Sigmoid colon (tissue), 7 donors: ENCODE results near the gene TBXAS1. TPM values are rescaled to one million over a fixed set of nuclear protein-coding genes. Genes with fewer than 3 reads are reported as not detected.
A peak's percentile ranks its signal among the peaks of the same experiment; 100 is the strongest.

Source experiments
- DNase-seq: peaks from one replicate; pipeline ENCODE4 v3.0.0-alpha.2; 2019
- H3K27ac ChIP-seq, 4 donors: fragments of 200-600 bp; sonication (generic); one replicate each; pipeline ENCODE4 v1.5.1; 2016 to 2019; ENCODE audit warnings: mild to moderate bottlenecking in 1 of 4
- H3K27me3 ChIP-seq, 3 donors: fragments of 200-600 bp; sonication (generic); one replicate each; pipeline ENCODE4 v1.5.1; 2019; ENCODE audit warnings: mild to moderate bottlenecking in 1 of 3
- H3K36me3 ChIP-seq, 4 donors: fragments of 200-600 bp; sonication (generic); one replicate each; pipeline ENCODE4 v1.5.1; 2016 to 2019
- H3K4me1 ChIP-seq, 4 donors: fragments of 200-600 bp; sonication (generic); one replicate each; pipeline ENCODE4 v1.5.1; 2017 to 2019
- H3K4me3 ChIP-seq, 4 donors: fragments of 200-600 bp; sonication (generic); one replicate each; pipeline ENCODE4 v1.5.1; 2017 to 2019; ENCODE audit warnings: mild to moderate bottlenecking in 2 of 4, moderate library complexity in 1 of 4
- H3K9me3 ChIP-seq, 4 donors: fragments of 200-600 bp in 3 of 4; sonication (generic) in 3 of 4; one replicate each; pipeline versions ENCODE4 v1.5.1 to v1.6.1; 2013 to 2019
- CTCF ChIP-seq, 4 experiments: fragments of 450-650 bp in 3 of 4; fragments of 200-600 bp in 1 of 4; IDR thresholded peaks; one replicate each; pipeline ENCODE4 v1.5.1; 2016 to 2019; ENCODE audit warnings: antibody characterized with exemption in 4 of 4, mild to moderate bottlenecking in 3 of 4, moderate library complexity in 2 of 4
- EP300 ChIP-seq, 4 donors: sonication (generic); formaldehyde crosslinking; IDR thresholded peaks; one replicate each; pipeline ENCODE4 v1.6.1; 2017; ENCODE audit warnings: antibody characterized with exemption in 4 of 4
- POLR2A ChIP-seq, 2 donors: fragments of 450-650 bp; IDR thresholded peaks; one replicate each; pipeline ENCODE4 v1.6.1; 2016; ENCODE audit warnings: antibody characterized with exemption in 2 of 2, mild to moderate bottlenecking in 2 of 2, moderate library complexity in 2 of 2
- POLR2AphosphoS5 ChIP-seq, 4 donors: sonication (generic); formaldehyde crosslinking; IDR thresholded peaks; one replicate each; pipeline ENCODE4 v1.6.1; 2017; ENCODE audit warnings: antibody characterized with exemption in 4 of 4
- WGBS, 2 donors: extraction: QIAGEN DNeasy Blood & Tissue Kit; methylation state at CpG; one replicate each; pipeline ENCODE4 v1.1.7; 2013; 5-methylcytosine and 5-hydroxymethylcytosine counted together
- intact Hi-C: fragments of 100-400 bp; cut with DNase I; formaldehyde crosslinking; loops from one replicate; pipeline ENCODE4 v1.15.1; 2023
- polyA plus RNA-seq, 3 donors: library from polyadenylated mRNA; stranded (reverse); fragments of 200-250 nt; gene quantifications; one replicate each; pipeline ENCODE4 v1.2.3, GENCODE V29; 2013
- total RNA-seq, 4 donors: library from RNA; depleted of rRNA; stranded (reverse); fragments of >200 nt; gene quantifications; one replicate each; pipeline ENCODE4 v1.1.0, GENCODE V29; 2016
- donor health status: healthy with polysubstance abuse.
- donor health status: Bipolar disorder and iron deficiency.
- donor health status: healthy.

Gene TBXAS1
- total and polyA plus RNA-seq, 7 donors: 6.0 to 28.2 (median 19.3) TPM

GRCh38 chr7:140000666-140001268, 171.7 kb downstream of the TBXAS1 start:
- no peak for DNase-seq
- intact Hi-C loops: loop anchor here (5.0 kb wide), 1 partner anchor 223 kb away; the partner anchor contains the start of gene HIPK2
- Histone ChIP-seq H3K27me3 (no peaks in the 10 kb centered on the region), H3K4me1 (no peaks in the 10 kb centered on the region), H3K9me3 (no peaks in the 10 kb centered on the region), H3K27ac (no peak overlapping the region), H3K36me3 (no peaks in the 10 kb centered on the region), H3K4me3 (no peak overlapping the region)
- TF ChIP-seq POLR2A (IDR thresholded peaks at IDR 0.05): no peak
- no peak for TF ChIP-seq CTCF (IDR thresholded peaks at IDR 0.05)
- TF ChIP-seq EP300 (IDR thresholded peaks at IDR 0.05): no peak
- TF ChIP-seq POLR2AphosphoS5 (IDR thresholded peaks at IDR 0.05): no peak
- WGBS, 2 donors: 87% methylated on average over 6 of the region's 6 CpGs

- DNase-seq: no peak
- 67 to 69% methylated on average over 9 of the region's 9 CpGs for WGBS, 2 donors
- intact Hi-C loops: loop anchor here (2.0 to 5.0 kb wide), 2 partner anchors 227 to 505 kb away; partner anchors contain the start of gene HIPK2
- H3K27ac ChIP-seq: no peak overlapping the region
- no peaks in the 10 kb centered on the region for H3K36me3 ChIP-seq
- H3K27me3 ChIP-seq: no peaks in the 10 kb centered on the region
- TF ChIP-seq POLR2AphosphoS5 (IDR thresholded peaks at IDR 0.05) (no peak), CTCF (IDR thresholded peaks at IDR 0.05) (peak in 1 of 4 experiments; percentile 35)
- H3K4me1 ChIP-seq: no peaks in the 10 kb centered on the region
- no peaks in the 10 kb centered on the region for H3K9me3 ChIP-seq
- H3K4me3 ChIP-seq: no peak overlapping the region
Measured at GRCh38 chr7:140003913-140004382, 174.9 kb downstream of the TBXAS1 start.

- WGBS, 2 donors: 97 to 99% methylated on average over 6 of the region's 6 CpGs
- peak; percentile 51 for DNase-seq
- no peaks in the 10 kb centered on the region for H3K4me1 ChIP-seq
- no peaks in the 10 kb centered on the region for H3K27me3 ChIP-seq
- H3K36me3 ChIP-seq: no peaks in the 10 kb centered on the region
- TF ChIP-seq CTCF (IDR thresholded peaks at IDR 0.05) (no peak), POLR2AphosphoS5 (IDR thresholded peaks at IDR 0.05) (no peak), EP300 (IDR thresholded peaks at IDR 0.05) (no peak), POLR2A (IDR thresholded peaks at IDR 0.05) (no peak)
- H3K27ac ChIP-seq: no peak overlapping the region
- no peaks in the 10 kb centered on the region for H3K9me3 ChIP-seq
- intact Hi-C loops: loop anchor here (5.0 kb wide), 1 partner anchor 227 kb away; the partner anchor contains the start of gene HIPK2
- H3K4me3 ChIP-seq: no peak overlapping the region
Measured at GRCh38 chr7:140004672-140005071, 175.6 kb downstream of the TBXAS1 start.

- Histone ChIP-seq H3K9me3 (no peaks in the 10 kb centered on the region), H3K4me1 (no peaks in the 10 kb centered on the region), H3K4me3 (no peak overlapping the region), H3K27me3 (no peaks in the 10 kb centered on the region), H3K27ac (no peak overlapping the region), H3K36me3 (no peaks in the 10 kb centered on the region)
- intact Hi-C loops: no loop called here
- TF ChIP-seq POLR2A (IDR thresholded peaks at IDR 0.05) (no peak), POLR2AphosphoS5 (IDR thresholded peaks at IDR 0.05) (no peak), EP300 (IDR thresholded peaks at IDR 0.05) (no peak), CTCF (IDR thresholded peaks at IDR 0.05) (no peak)
- DNase-seq: peak; percentile 22
- WGBS, 2 donors: 93 to 94% methylated on average over 7 of the region's 7 CpGs
Measured at GRCh38 chr7:140005341-140005740, 176.3 kb downstream of the TBXAS1 start.
